GM18526 (cell line): ENCODE measurements around the gene SURF6.

Experiments used
- POLR2A ChIP-seq: IDR thresholded peaks from 3 replicates; pipeline ENCODE4 v1.6.1; 2011; ENCODE audit not compliant: insufficient read length; ENCODE audit errors: extremely low read depth

The SURF6 gene

GRCh38 chr9:133282464-133283238 is 53.3 kb downstream of the SURF6 start:
- TF ChIP-seq POLR2A = no peak

GRCh38 chr9:133280392-133280791 is 55.6 kb downstream of the SURF6 start:
- TF ChIP-seq POLR2A = no peak
